Glutamatergic neuron (in vitro differentiated cells): ENCODE results near the gene RNU1-3. TPM values are rescaled to one million over a fixed set of nuclear protein-coding genes. Genes with fewer than 3 reads are reported as not detected.
"Not testable (repeated sequence)": the region's sequence is repeated elsewhere in the genome, so short reads cannot be mapped to it uniquely, and the experiment has no call there.

Source experiments
- DNase-seq: peaks from one replicate; pipeline ENCODE4 v3.0.0; 2022
- H3K27ac Mint-ChIP-seq: one replicate; pipeline ENCODE4 v1.8.0; 2020; ENCODE audit warnings: mild to moderate bottlenecking, mixed read lengths, inconsistent platforms; ENCODE audit not compliant: unreplicated experiment
- H3K27me3 Mint-ChIP-seq: one replicate; pipeline ENCODE4 v1.8.0; 2020; ENCODE audit warnings: mild to moderate bottlenecking, moderate library complexity, mixed read lengths, inconsistent platforms; ENCODE audit not compliant: unreplicated experiment
- H3K36me3 Mint-ChIP-seq: one replicate; pipeline ENCODE4 v1.8.0; 2020; ENCODE audit warnings: mild to moderate bottlenecking, mixed read lengths, inconsistent platforms; ENCODE audit not compliant: unreplicated experiment
- H3K4me1 Mint-ChIP-seq: one replicate; pipeline ENCODE4 v1.8.0; 2020; ENCODE audit warnings: mild to moderate bottlenecking, low read depth, mixed read lengths, inconsistent platforms; ENCODE audit not compliant: unreplicated experiment
- H3K4me3 Mint-ChIP-seq: one replicate; pipeline ENCODE4 v1.8.0; 2020; ENCODE audit warnings: mild to moderate bottlenecking, mixed read lengths, inconsistent platforms; ENCODE audit not compliant: unreplicated experiment
- H3K9me3 Mint-ChIP-seq: one replicate; pipeline ENCODE4 v1.8.0; 2020; ENCODE audit warnings: mild to moderate bottlenecking, moderate library complexity, mixed read lengths, inconsistent platforms; ENCODE audit not compliant: unreplicated experiment
- total RNA-seq: library from RNA; stranded (reverse); fragmentation: NEBNext Ultra II Directional; extraction: Animal tissue kit (Norgen Biotek cat#: 25700); gene quantifications from one replicate; pipeline ENCODE4 v1.2.1, GENCODE V29; 2021; ENCODE audit not compliant: unreplicated experiment
- TF ChIP-seq, protein P1 (sequence below): fragments of 200-600 bp; sonication (generic); IDR thresholded peaks from one replicate; pipeline ENCODE4 v1.5.0; 2021; ENCODE audit not compliant: partially characterized antibody, unreplicated experiment

The RNU1-3 gene
- total RNA-seq, 1 donor from 2014 or later, result 3,598 TPM

DNA sequence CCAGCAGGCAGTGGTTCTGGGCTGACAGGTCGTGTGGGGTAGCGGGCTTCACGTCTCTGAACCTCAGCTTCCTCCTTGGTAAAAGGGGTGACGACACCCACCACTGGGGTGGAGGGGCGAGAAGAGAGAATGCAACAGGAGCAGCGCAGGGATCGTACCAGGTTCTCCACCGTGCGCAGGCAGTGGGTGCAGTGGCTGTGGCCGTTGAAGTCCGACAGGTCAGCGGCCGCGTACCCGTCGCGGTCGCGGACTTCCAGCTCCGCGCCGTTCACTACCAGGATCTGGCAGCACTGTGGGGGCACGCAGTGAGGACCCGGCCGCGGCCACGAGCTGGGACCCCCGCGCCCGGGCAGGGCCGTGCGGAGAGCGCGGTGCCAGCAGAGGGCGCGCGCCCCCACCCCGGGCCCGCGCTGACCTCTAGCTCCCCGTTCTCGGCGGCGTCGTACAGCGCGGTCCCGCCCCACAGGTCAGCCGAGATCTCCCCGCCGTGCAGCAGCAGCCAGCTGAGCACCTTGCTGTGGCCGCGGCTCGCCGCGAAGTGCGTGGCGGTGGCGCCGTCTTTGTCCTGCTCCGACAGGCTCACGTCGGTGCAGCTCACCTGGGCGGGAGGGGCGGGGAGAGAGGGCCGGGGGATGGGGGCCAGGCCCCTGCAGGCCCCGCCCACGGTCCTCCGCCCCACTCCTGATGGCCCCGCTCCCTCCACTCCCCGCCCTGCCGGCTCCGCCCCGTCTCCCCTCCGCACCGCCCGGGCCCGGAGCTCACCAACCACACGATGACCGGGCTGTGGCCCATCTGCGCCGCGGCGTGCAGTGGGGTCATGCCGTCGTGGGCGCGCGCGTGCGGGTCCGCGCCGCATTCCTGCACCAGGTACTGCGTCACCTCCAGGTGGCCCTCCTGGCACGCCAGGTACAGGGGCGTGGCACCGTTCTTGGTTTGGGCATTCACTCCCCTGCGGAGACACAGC is 40.7 kb upstream of the RNU1-3 start:
- H3K36me3 Mint-ChIP-seq, H3K27ac Mint-ChIP-seq, H3K27me3 Mint-ChIP-seq, H3K9me3 Mint-ChIP-seq, H3K4me3 Mint-ChIP-seq, H3K4me1 Mint-ChIP-seq: not testable (repeated sequence)
- DNase-seq, result peak; percentile 36
- TF ChIP-seq, protein P1, sequence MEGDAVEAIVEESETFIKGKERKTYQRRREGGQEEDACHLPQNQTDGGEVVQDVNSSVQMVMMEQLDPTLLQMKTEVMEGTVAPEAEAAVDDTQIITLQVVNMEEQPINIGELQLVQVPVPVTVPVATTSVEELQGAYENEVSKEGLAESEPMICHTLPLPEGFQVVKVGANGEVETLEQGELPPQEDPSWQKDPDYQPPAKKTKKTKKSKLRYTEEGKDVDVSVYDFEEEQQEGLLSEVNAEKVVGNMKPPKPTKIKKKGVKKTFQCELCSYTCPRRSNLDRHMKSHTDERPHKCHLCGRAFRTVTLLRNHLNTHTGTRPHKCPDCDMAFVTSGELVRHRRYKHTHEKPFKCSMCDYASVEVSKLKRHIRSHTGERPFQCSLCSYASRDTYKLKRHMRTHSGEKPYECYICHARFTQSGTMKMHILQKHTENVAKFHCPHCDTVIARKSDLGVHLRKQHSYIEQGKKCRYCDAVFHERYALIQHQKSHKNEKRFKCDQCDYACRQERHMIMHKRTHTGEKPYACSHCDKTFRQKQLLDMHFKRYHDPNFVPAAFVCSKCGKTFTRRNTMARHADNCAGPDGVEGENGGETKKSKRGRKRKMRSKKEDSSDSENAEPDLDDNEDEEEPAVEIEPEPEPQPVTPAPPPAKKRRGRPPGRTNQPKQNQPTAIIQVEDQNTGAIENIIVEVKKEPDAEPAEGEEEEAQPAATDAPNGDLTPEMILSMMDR, result peak; percentile 50

DNA sequence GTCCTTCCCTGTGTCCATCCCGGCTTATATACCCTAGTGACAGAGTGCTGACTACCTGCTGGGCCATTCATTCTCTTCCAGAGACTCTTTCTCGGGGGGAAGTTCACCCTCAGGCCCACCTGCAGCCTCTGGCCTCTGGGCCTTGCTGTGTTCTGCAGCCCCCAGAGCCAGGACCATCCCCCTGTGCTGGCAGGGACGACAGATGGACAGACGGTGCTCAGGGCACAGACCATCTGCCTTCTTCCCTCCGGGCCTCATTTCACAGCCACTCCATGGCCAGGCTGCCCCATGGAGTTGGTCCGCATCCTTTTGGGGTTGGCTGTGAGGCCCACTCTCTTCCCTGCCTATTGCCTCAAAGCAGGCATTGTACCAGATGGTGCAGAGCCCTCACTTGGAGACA is 39.6 kb upstream of the RNU1-3 start:
- Mint-ChIP-seq H3K27ac (peak overlapping the region; percentile 84), H3K4me3 (peak overlapping the region; percentile 15)
- H3K36me3 Mint-ChIP-seq, H3K4me1 Mint-ChIP-seq, H3K9me3 Mint-ChIP-seq, H3K27me3 Mint-ChIP-seq: not testable (repeated sequence)
- DNase-seq, result peak; percentile 63

DNA sequence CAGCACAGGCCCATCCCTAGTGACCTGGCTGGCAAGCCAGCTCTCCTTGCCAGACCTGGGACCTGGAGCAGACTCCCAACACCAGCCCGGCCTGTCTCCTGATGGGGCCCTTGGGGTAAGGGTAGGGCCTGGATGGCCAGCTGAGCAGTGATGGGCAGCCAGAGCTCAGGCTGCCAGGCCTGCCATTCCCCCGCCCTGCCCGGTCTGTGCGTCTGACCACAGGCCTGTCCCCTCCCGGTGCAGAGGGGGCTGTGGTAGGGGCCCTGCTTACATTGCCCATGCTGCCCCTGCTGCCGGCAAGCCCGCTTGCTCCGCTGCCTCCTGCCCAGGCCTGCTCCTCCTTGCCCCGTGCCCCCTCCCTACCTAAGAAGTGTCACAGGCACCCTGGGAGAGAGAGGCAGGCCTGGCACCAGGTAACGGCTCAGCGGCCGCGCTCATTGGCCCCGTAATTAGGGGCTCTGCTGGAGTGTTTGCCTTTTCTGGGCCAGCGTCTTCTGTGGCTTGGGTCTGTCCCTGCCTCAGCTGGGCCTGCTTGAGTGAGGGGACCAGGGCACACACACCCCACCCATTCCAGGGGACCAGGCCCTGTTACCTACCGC is 37.9 kb upstream of the RNU1-3 start:
- not testable (repeated sequence) for H3K4me3 Mint-ChIP-seq, H3K27me3 Mint-ChIP-seq, DNase-seq, H3K4me1 Mint-ChIP-seq, H3K9me3 Mint-ChIP-seq, H3K36me3 Mint-ChIP-seq, H3K27ac Mint-ChIP-seq

DNA sequence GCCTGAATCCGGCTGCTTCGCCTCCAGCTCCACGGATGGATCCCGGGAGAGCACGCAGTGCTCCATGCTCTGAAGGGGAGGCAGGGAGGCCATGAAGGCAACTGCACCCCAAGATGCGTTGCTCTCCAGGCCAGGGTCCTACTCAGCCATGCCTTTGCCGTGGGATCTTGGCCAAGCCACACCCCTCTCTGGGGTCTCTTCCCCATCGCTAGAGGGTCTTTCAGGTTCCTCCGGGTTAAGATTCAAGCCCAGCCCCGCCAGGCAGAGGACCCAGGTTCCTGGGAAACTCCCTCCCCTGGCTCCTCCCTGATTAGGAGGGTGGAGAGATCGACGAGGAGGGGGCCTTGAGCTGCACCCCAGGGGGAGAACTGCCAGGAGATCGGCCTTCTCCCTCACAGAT is 37.3 kb upstream of the RNU1-3 start:
- not testable (repeated sequence) for H3K4me1 Mint-ChIP-seq, H3K4me3 Mint-ChIP-seq, H3K27me3 Mint-ChIP-seq, H3K27ac Mint-ChIP-seq, H3K9me3 Mint-ChIP-seq, H3K36me3 Mint-ChIP-seq, DNase-seq

DNA sequence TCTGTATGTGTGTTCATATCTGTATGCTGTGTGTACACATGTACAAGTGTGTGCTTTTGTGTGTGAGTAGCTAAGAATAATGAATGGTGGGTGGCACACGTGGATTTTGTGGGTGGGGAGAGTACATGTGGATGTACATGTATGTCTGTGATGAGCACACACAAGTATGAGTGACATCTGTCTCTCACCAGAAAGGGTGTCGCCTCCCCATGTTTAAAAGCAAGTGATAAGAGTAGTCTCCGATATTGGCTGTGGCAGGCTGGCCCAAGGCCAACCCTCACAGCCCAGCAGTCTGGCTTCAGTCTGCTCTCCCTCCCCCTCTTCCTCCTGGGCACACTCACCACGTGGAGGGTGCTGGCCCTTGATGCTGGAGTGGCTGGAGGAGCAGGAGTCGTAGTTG is 36.9 kb upstream of the RNU1-3 start:
- H3K27ac Mint-ChIP-seq, H3K9me3 Mint-ChIP-seq, H3K36me3 Mint-ChIP-seq, DNase-seq, H3K4me1 Mint-ChIP-seq, H3K4me3 Mint-ChIP-seq, H3K27me3 Mint-ChIP-seq: not testable (repeated sequence)

DNA sequence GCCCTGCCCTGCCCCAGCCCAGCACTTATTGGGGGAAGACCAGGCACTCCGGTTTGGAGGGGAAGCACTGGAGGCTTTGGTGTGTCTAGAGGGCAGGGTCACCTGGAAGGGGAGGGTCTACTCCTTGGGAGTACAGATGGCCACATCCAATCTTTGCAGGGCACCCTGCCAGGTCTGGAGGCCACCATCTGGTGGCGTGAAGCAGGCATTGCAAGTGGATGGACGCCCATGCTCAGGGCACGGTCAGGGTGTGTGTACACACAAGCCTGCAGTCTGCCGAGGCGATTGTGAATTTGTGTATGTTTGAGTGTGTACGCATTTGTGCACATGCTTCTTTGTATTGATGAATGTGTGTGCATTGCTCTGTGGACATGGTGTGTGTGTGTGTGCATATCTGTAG is 36.4 kb upstream of the RNU1-3 start:
- TF ChIP-seq, protein P1, result peak; percentile 55
- not testable (repeated sequence) for DNase-seq, H3K36me3 Mint-ChIP-seq, H3K4me3 Mint-ChIP-seq, H3K4me1 Mint-ChIP-seq, H3K27me3 Mint-ChIP-seq, H3K27ac Mint-ChIP-seq, H3K9me3 Mint-ChIP-seq

DNA sequence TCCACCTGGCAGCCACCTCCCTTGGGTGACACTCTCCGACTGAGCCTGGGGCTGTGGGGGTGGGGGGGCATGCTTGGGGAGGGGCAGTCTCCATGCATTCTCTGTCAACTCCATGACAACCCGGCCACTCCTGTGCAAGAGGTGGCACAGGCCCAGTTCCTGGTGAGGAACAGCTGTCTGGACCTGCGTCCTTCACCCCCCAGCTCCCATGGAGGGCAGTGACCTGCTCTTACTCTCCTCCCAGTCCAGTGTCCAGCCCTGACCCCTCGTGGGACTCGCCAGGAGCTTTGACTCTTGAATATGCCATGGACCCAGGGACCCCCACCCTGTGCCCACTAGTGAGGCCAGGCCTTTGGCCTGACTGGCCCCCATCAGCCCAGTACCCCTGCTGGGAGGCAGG is 35.5 kb upstream of the RNU1-3 start:
- not testable (repeated sequence) for H3K36me3 Mint-ChIP-seq, H3K4me3 Mint-ChIP-seq, DNase-seq, H3K4me1 Mint-ChIP-seq, H3K27me3 Mint-ChIP-seq, H3K27ac Mint-ChIP-seq, H3K9me3 Mint-ChIP-seq

DNA sequence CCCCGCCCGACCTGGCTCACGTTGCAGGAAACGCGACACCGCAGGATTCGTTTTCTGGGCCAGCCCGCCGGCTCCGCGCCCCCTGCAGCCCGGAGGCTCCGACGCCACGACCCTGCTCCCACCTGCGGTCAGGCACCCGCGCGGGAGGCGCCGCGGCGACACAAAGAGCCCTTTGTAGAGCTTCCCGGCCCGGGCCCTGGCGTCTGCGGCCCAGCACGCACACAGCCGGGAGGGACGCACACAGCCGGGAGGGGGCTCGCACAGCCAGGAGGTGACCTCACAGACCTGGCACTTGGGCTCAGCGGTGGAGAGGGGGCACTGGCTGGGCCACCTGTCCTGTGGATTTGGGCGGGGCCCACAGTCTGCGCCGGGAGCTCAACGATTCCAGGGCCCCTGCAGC is 34.4 kb upstream of the RNU1-3 start:
- not testable (repeated sequence) for H3K4me1 Mint-ChIP-seq, H3K4me3 Mint-ChIP-seq, H3K36me3 Mint-ChIP-seq, H3K27ac Mint-ChIP-seq, H3K9me3 Mint-ChIP-seq, H3K27me3 Mint-ChIP-seq, DNase-seq

DNA sequence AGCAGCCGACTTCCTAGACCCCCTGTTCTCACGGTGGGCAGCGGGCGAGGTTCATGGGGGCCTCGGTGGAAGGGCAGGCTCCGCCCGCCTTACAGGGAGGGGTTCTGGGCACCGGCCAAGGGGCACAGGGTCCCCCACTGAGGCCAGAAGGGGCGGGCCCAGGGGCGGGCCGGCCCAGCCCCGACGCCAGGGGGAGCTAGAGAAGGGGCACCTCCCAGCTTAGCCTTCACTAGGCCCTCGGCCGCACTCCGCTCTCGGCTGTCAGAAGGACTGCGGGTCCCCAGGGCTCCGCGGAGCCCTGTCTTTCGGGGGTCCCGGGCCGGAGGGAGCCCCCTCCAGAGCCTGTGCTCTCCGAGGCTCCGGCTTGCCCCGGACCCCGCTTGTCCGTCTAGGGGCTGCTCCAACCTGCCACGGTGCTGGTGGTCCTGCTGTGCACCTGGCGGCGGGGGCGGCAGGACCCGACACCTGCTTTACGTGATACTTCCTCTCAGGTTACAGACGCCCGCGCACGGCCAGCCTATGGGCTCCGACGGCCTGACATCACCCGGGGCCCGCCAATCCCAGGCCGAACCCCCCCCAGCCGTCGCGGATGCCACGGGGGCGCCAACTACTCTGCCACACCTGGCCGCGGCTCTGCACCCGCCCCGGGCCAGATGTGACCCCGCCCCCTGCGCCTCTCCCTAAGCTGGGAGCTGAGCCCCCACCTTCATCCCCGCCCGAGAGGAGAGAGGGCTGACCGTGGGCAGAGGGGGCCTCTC is 33.6 kb upstream of the RNU1-3 start:
- not testable (repeated sequence) for H3K27ac Mint-ChIP-seq, H3K36me3 Mint-ChIP-seq, H3K4me1 Mint-ChIP-seq, H3K27me3 Mint-ChIP-seq, H3K4me3 Mint-ChIP-seq, DNase-seq, H3K9me3 Mint-ChIP-seq

DNA sequence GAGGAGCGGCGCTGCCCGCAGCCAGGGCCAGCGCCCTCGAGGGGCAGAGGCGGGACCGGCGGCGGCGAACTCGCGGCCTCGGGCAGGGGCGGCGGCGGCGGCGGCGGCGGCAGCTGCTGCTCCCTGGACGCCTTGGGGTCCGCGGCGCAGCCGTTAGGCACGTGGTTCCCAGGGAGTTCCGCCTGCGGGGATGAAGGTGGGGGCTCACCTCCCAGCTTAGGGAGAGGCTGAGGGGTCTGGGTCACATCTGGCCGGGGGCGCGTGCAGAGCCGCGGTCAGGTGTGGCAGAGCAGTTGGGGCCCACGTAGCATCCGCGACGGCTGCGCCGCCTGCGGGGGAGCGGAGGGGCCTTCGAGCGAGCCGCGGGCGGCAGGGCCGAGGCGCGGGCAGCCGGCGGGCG is 32.7 kb upstream of the RNU1-3 start:
- H3K27me3 Mint-ChIP-seq, H3K27ac Mint-ChIP-seq, H3K9me3 Mint-ChIP-seq, H3K36me3 Mint-ChIP-seq, H3K4me3 Mint-ChIP-seq, H3K4me1 Mint-ChIP-seq: not testable (repeated sequence)
- DNase-seq, result peak; percentile 70
